NCI-H748 treated with DMSO at 0.1 percent for 48 hours (cell line): Measurements from ENCODE around the gene TTLL1.
"Not testable (repeated sequence)": the region's sequence is repeated elsewhere in the genome, so short reads cannot be mapped to it uniquely, and the experiment has no call there.

Source experiments
- DNase-seq: peaks from one replicate; lab custom pipeline; 2025; lab: John Stamatoyannopoulos, UW

Gene TTLL1

GRCh38 chr22:43110444-43110926, 21.3 kb upstream of the TTLL1 start, which contains the start of gene BIK:
TSS of gene BIK (plus strand) at chr22:43110750. CDS start at chr22:43124023, 13,273 bp downstream.
- peak; percentile 19 for DNase-seq

GRCh38 chr22:43109921-43110443, 20.8 kb upstream of the TTLL1 start:
- no peak for DNase-seq

DNA sequence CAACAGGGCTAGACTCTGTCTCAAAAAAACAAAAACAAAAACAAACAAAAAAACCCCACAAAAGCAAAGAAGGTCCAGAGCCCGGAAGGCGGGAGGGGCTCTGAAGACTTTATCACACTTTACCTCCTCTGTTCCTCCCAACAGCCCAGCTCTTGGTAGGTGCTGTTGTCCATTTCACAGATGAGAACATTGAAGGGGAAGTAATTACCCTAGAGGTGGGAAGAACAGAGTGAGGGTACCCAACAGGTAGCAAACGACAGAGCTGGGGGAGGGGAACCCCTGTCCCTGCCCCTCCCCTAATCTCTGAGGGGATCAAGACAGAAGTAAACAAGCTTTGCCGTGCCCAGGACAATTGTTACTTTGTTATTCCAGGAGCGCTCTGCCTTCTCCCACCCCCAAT, 20.3 kb upstream of the TTLL1 start:
- DNase-seq, result no peak

GRCh38 chr22:43106302-43106701, 17.1 kb upstream of the TTLL1 start:
- DNase-seq, result no peak

GRCh38 chr22:43104950-43105349, 15.8 kb upstream of the TTLL1 start:
- not testable (repeated sequence) for DNase-seq

DNA sequence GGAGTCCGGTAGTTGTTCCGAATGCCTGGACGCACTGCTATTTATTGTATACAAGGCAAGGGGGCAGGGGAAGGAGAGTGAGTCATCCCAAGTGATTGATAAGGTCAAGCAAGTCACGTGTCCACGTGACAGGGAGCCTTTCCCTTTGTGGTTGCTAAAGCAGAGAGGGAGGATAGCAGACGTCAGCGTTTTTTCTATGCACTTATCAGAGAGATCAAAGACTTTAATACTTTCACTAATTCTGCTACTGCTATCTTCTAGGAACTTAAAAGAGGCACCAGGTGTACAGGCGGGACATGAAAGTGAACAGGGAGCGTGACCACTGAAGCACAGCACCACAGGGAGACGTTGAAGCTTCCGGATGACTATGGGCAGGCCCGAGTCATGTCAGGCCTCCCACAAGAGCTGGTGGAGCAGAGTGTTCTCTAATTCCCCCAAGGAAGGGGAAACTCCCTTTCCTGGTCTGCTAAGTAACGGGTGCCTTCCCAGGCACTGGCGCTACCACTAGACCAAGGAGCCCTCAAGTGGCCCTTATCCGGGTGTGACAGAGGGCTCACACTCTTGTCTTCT, 14.9 kb upstream of the TTLL1 start:
- DNase-seq, result not testable (repeated sequence)

- DNase-seq, result no peak
Measured at GRCh38 chr22:43101306-43101705, 12.1 kb upstream of the TTLL1 start.

- no peak for DNase-seq
Measured at GRCh38 chr22:43100225-43100624, 11.0 kb upstream of the TTLL1 start.

GRCh38 chr22:43099095-43099494, 9.9 kb upstream of the TTLL1 start:
- no peak for DNase-seq

GRCh38 chr22:43098356-43098755, 9.2 kb upstream of the TTLL1 start:
- no peak for DNase-seq

GRCh38 chr22:43096420-43096819, 7.2 kb upstream of the TTLL1 start:
- no peak for DNase-seq

GRCh38 chr22:43094551-43094950, 5.4 kb upstream of the TTLL1 start:
- DNase-seq, result no peak

- DNase-seq, result no peak
Measured at GRCh38 chr22:43094085-43094484, 4.9 kb upstream of the TTLL1 start.

DNA sequence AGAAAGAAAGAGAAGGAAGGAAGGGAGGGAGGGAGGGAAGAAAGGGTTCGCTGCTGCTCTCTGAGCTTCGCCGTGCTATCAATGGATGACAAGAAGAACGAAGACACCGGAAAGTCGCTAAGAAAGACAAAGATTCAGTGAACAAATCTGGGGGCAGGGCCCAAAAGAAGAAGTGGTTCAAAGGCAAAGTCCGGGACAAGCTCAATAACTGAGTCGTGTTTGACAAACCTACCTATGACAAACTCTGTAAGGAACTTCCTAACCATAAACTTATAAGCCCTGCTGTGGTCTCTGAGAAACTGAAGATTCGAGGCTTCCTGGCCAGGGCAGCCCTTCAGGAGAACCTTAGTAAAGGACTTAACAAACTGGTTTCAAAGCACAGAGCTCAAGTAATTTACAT, 2.9 kb upstream of the TTLL1 start:
- no peak for DNase-seq

- DNase-seq, result peak; percentile 40
Measured at GRCh38 chr22:43090130-43090789, 1.1 kb upstream of the TTLL1 start.

- no peak for DNase-seq
Measured at GRCh38 chr22:43088627-43088983, 586 bp downstream of the TTLL1 start.

- DNase-seq, result no peak
Measured at GRCh38 chr22:43085658-43086606, 3.3 kb downstream of the TTLL1 start.

GRCh38 chr22:43081968-43082367, 7.2 kb downstream of the TTLL1 start:
- DNase-seq, result no peak

DNA sequence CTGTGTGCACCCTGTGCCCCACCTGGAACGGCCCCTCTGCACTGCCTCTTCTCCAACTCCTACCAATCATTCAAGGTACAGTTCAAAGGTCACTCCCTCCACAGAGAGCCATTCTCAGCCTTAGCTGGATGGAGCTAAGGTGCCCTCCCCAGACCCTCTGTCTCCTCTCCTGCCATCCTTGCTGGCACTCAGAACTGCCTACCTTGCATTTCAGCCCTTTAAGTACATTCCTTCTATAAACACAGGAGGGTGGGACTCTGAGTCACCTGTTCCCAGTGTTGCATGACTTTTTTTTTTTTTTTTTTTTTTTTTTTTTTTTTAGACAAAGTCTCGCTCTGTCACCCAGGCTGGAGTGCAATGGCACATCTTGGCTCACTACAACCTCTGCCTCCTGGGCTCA, 8.6 kb downstream of the TTLL1 start:
- DNase-seq, result no peak

DNA sequence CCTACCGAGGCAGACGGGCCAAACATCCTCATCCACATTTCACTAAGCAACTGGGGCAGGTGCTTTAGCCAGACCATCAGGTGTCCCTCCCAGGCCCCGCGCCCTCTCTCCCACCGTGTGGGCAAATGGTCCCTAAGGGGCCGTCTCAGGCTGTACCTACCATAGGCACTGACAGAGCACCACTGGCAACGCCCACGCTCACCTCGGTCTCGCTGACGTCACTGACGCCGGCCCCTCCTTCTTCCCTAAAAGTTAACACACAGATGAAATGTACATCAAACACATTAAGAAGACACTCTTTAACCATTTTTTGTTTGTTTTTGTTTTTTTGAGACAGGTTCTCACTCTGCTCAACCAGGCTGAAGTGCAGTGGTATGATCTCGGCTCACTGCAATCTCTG, 9.4 kb downstream of the TTLL1 start:
- no peak for DNase-seq

GRCh38 chr22:43078522-43078921, 10.7 kb downstream of the TTLL1 start:
- DNase-seq, result no peak

- DNase-seq, result no peak
Measured at GRCh38 chr22:43077121-43077877, 11.9 kb downstream of the TTLL1 start.
